KMS-11 (cell line): ENCODE results near the gene FRMPD2.

Experiments used
- H2AFZ ChIP-seq: fragments of 200-600 bp; sonication (generic); 2 replicates; pipeline ENCODE4 v1.6.1; 2016; ENCODE audit warnings: antibody characterized with exemption, mixed run types, low read depth
- H3K27ac ChIP-seq: fragments of 200-600 bp; sonication (generic); 2 replicates; pipeline ENCODE4 v1.6.1; 2016; ENCODE audit warnings: mild to moderate bottlenecking, mixed run types
- H3K27me3 ChIP-seq: fragments of 200-600 bp; sonication (generic); 2 replicates; pipeline ENCODE4 v1.6.1; 2017; ENCODE audit warnings: mild to moderate bottlenecking, low read depth, mixed run types, moderate library complexity; ENCODE audit not compliant: insufficient read depth
- H3K36me3 ChIP-seq: fragments of 200-600 bp; sonication (generic); 2 replicates; pipeline ENCODE4 v1.6.1; 2017; ENCODE audit warnings: mild to moderate bottlenecking, mixed run types; ENCODE audit not compliant: insufficient read depth
- H3K4me1 ChIP-seq: fragments of 200-600 bp; sonication (generic); 2 replicates; pipeline ENCODE4 v1.6.1; 2016; ENCODE audit warnings: mild to moderate bottlenecking, low read depth, mixed run types; ENCODE audit not compliant: poor library complexity, severe bottlenecking
- H3K4me2 ChIP-seq: fragments of 200-600 bp; sonication (generic); 2 replicates; pipeline ENCODE4 v1.7.0; 2016; ENCODE audit warnings: mild to moderate bottlenecking, mixed run types
- H3K4me3 ChIP-seq: fragments of 200-600 bp; sonication (generic); IDR thresholded peaks from 2 replicates; pipeline ENCODE4 v1.6.1; 2017; ENCODE audit warnings: low read depth, low read length, mixed read lengths; ENCODE audit not compliant: insufficient read depth
- H3K79me2 ChIP-seq: fragments of 200-600 bp; sonication (generic); 2 replicates; pipeline ENCODE4 v1.6.1; 2016; ENCODE audit warnings: low read depth, mixed run types; ENCODE audit not compliant: insufficient read depth
- H3K9ac ChIP-seq: fragments of 200-600 bp; sonication (generic); 2 replicates; pipeline ENCODE4 v1.6.1; 2016; ENCODE audit warnings: mild to moderate bottlenecking, mixed run types
- H4K20me1 ChIP-seq: fragments of 200-600 bp; sonication (generic); 2 replicates; pipeline ENCODE4 v1.6.1; 2016; ENCODE audit warnings: mild to moderate bottlenecking, mixed run types; ENCODE audit not compliant: insufficient read depth
- CTCF ChIP-seq: fragments of 200-600 bp; sonication (generic); conservative IDR thresholded peaks from 2 replicates; pipeline ENCODE4 v1.6.1; 2017; ENCODE audit warnings: low read depth, mild to moderate bottlenecking, antibody characterized with exemption, low read length, moderate library complexity, mixed read lengths

Gene FRMPD2

GRCh38 chr10:48277093-48277492 is 2.6 kb upstream of the FRMPD2 start:
- Histone ChIP-seq H3K27me3 (no peaks in the 10 kb centered on the region), H3K27ac (no peak overlapping the region), H3K4me1 (no peaks in the 10 kb centered on the region), H2AFZ (no peak overlapping the region), H3K4me2 (no peak overlapping the region), H4K20me1 (no peaks in the 10 kb centered on the region), H3K79me2 (no peaks in the 10 kb centered on the region), H3K9ac (no peak overlapping the region), H3K4me3 (no peak overlapping the region), H3K36me3 (no peaks in the 10 kb centered on the region)
- TF ChIP-seq CTCF = no peak

- no peak overlapping the region for H3K4me2 ChIP-seq
- no peak overlapping the region for H3K27ac ChIP-seq
- H3K4me1 ChIP-seq = no peaks in the 10 kb centered on the region
- no peaks in the 10 kb centered on the region for H3K36me3 ChIP-seq
- H4K20me1 ChIP-seq = no peaks in the 10 kb centered on the region
- no peak overlapping the region for H3K4me3 ChIP-seq
- H2AFZ ChIP-seq = no peak overlapping the region
- no peak overlapping the region for H3K9ac ChIP-seq
- TF ChIP-seq CTCF = no peak
- no peaks in the 10 kb centered on the region for H3K27me3 ChIP-seq
- H3K79me2 ChIP-seq = no peaks in the 10 kb centered on the region
These were observed 755 bp downstream of the FRMPD2 start for GRCh38 chr10:48273741-48274140.

GRCh38 chr10:48272682-48273081 is 1.8 kb downstream of the FRMPD2 start:
- Histone ChIP-seq H3K4me1 (no peaks in the 10 kb centered on the region), H3K4me2 (no peak overlapping the region)
- no peak for TF ChIP-seq CTCF

GRCh38 chr10:48271047-48271730 is 3.3 kb downstream of the FRMPD2 start:
- TF ChIP-seq CTCF = no peak
- no peaks in the 10 kb centered on the region for H3K79me2 ChIP-seq

More at GRCh38 chr10:48272682-48273081, 1.8 kb downstream of the FRMPD2 start:
- Histone ChIP-seq H3K4me3 (no peak overlapping the region), H3K27me3 (no peaks in the 10 kb centered on the region), H3K79me2 (no peaks in the 10 kb centered on the region), H4K20me1 (no peaks in the 10 kb centered on the region), H2AFZ (no peak overlapping the region), H3K9ac (no peak overlapping the region), H3K36me3 (no peaks in the 10 kb centered on the region), H3K27ac (no peak overlapping the region)

More at GRCh38 chr10:48271047-48271730, 3.3 kb downstream of the FRMPD2 start:
- Histone ChIP-seq H3K4me1 (no peaks in the 10 kb centered on the region), H3K36me3 (no peaks in the 10 kb centered on the region), H3K4me2 (no peak overlapping the region), H2AFZ (no peak overlapping the region), H3K4me3 (no peak overlapping the region), H3K9ac (no peak overlapping the region), H3K27ac (no peak overlapping the region), H4K20me1 (no peaks in the 10 kb centered on the region), H3K27me3 (no peaks in the 10 kb centered on the region)
